Ovary (tissue), 9 donors: ENCODE measurements around the gene TMIGD3. TPM values are rescaled to one million over a fixed set of nuclear protein-coding genes. Genes with fewer than 3 reads are reported as not detected.

ENCODE experiments used
- DNase-seq, 5 donors: peaks; one replicate each; pipeline ENCODE4 v3.0.0-alpha.2; 2019 to 2020
- H3K27ac ChIP-seq, 2 donors: fragments of 200-600 bp; one replicate each; pipeline versions ENCODE4 v1.5.1 to v1.8.0; 2019 to 2022
- H3K27me3 ChIP-seq: fragments of 200-600 bp; one replicate; pipeline ENCODE4 v1.8.0; 2022
- H3K36me3 ChIP-seq: fragments of 200-600 bp; sonication (generic); one replicate; pipeline ENCODE4 v1.5.1; 2019
- H3K4me1 ChIP-seq: one replicate; pipeline ENCODE4 v1.8.1; 2013; ENCODE audit warnings: mild to moderate bottlenecking, moderate library complexity; ENCODE audit not compliant: insufficient read depth
- H3K4me3 ChIP-seq: fragments of 200-600 bp; sonication (generic); one replicate; pipeline ENCODE4 v1.5.1; 2017
- H3K9me3 ChIP-seq, 2 donors: fragments of 200-600 bp in 1 of 2; sonication (generic) in 1 of 2; one replicate each; pipeline versions ENCODE4 v1.5.1 to v1.8.1; 2013 to 2019; ENCODE audit warnings: mild to moderate bottlenecking in 1 of 2, moderate library complexity in 1 of 2
- EP300 ChIP-seq: sonication (generic); formaldehyde crosslinking; IDR thresholded peaks from one replicate; pipeline ENCODE4 v1.6.1; 2017; ENCODE audit warnings: antibody characterized with exemption
- POLR2A ChIP-seq: fragments of 450-650 bp; IDR thresholded peaks from one replicate; pipeline ENCODE4 v1.6.1; 2017; ENCODE audit warnings: antibody characterized with exemption, mild to moderate bottlenecking, moderate library complexity
- WGBS, 3 donors: extraction: QIAGEN DNeasy Blood & Tissue Kit in 1 of 3; methylation state at CpG; one replicate each; pipeline versions ENCODE4 v1.1.5 to v1.1.7; 2013 to 2017; 5-methylcytosine and 5-hydroxymethylcytosine counted together
- intact Hi-C, 4 donors: fragments of 100-400 bp; cut with DNase I; formaldehyde crosslinking; loops; one replicate each; pipeline versions ENCODE4 v1.11.0 to v1.15.1; 2022 to 2023
- polyA plus RNA-seq, 2 donors: library from polyadenylated mRNA; stranded (reverse); fragments of 200-250 nt in 1 of 2; fragments of 350-450 nt in 1 of 2; fragmentation: Illumina TruSeq in 1 of 2; extraction: RNeasy Lipid Tissue Mini Kit (QIAGEN cat#74804) in 1 of 2; gene quantifications; one replicate each; pipeline ENCODE4 v1.2.3, GENCODE V29; 2013 to 2014
- total RNA-seq, 7 donors: library from RNA; depleted of rRNA in 2 of 7; stranded (reverse); fragments of >200 nt in 2 of 7; fragmentation: NEBNext Ultra II Directional in 3 of 7; extraction: Animal tissue kit (Norgen Biotek cat#: 25700) in 3 of 7; gene quantifications; one replicate each; pipeline versions ENCODE4 v1.1.0 to v1.2.4, GENCODE V29; 2016 to 2023
- TF ChIP-seq, protein P1 (sequence below), 3 donors: fragments of 450-650 bp in 2 of 3; fragments of 200-600 bp in 1 of 3; IDR thresholded peaks; one replicate each; pipeline versions ENCODE4 v1.5.1 to v1.8.0; 2016 to 2022; ENCODE audit warnings: antibody characterized with exemption in 3 of 3, mild to moderate bottlenecking in 1 of 3
- donor health status: DM: no; HTN: no; CAD: no; lungs with moderate emphysema.
- donor health status: DM: no; HTN: no; CAD: no.
- donor health status: Bipolar disorder and iron deficiency.
- donor health status: DM: yes; HTN: yes; CAD: no.
- donor health status: DM: no; HTN: no; CAD: no.
- donor health status: DM: yes; HTN: yes; CAD: no.

Gene TMIGD3
- total and polyA plus RNA-seq, 9 donors, result 0.78 to 3.2 (median 2.6) TPM; not detected in 2

DNA sequence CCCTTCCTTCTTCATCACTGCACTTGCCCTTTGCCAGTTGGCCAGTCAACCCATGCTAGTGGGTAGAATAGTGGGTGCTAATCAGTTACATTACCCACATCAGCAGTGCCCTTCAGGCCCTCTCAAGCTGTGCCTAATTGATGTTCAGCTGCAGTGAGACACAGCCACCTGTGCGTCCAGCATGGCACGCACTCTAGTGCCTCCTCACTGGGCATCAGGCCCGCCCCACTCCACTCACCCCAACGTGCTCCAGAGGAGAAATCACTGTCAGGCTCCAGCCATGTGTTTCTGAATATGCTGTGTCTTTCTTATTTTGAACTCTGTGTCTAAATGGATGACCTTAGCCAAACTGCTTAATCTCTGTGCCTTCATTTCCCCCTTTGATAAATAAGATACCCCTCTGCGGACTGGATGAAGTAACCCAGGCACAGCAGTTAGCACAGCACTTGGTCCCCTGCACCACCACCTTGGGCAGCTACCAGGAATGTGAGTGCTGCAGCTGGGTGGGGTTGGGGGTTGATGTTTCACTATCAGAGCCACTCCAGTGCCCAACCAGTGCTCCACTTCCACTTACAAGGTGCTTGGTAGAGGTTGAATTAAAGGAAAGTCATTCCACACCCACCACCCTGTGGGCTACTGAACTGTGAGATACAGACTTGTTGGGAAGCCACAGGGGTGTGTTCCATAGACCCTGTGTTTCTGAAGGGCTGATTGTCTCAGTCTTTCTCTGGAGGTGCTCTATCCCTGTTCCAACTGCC, 8.9 kb upstream of the TMIGD3 start:
- Histone ChIP-seq H3K4me1 (peaks cover 20% of the 10 kb centered on the region), H3K27ac (no peak overlapping the region), H3K9me3 (no peaks in the 10 kb centered on the region), H3K27me3 (no peaks in the 10 kb centered on the region), H3K36me3 (no peaks in the 10 kb centered on the region), H3K4me3 (no peak overlapping the region)
- TF ChIP-seq EP300 (no peak), POLR2A (no peak)
- TF ChIP-seq, protein P1, sequence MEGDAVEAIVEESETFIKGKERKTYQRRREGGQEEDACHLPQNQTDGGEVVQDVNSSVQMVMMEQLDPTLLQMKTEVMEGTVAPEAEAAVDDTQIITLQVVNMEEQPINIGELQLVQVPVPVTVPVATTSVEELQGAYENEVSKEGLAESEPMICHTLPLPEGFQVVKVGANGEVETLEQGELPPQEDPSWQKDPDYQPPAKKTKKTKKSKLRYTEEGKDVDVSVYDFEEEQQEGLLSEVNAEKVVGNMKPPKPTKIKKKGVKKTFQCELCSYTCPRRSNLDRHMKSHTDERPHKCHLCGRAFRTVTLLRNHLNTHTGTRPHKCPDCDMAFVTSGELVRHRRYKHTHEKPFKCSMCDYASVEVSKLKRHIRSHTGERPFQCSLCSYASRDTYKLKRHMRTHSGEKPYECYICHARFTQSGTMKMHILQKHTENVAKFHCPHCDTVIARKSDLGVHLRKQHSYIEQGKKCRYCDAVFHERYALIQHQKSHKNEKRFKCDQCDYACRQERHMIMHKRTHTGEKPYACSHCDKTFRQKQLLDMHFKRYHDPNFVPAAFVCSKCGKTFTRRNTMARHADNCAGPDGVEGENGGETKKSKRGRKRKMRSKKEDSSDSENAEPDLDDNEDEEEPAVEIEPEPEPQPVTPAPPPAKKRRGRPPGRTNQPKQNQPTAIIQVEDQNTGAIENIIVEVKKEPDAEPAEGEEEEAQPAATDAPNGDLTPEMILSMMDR (IDR thresholded peaks at IDR 0.05), result no peak
- 83 to 86% (median 86%) methylated on average over 5 of the region's 5 CpGs for WGBS, 3 donors
- no peak for DNase-seq
- intact Hi-C loops, result loop anchor here in 3 of 4 donors (5.0 to 10.0 kb wide), 3 partner anchors 72 to 245 kb away; partner anchors contain the start of gene DDX20 (in 1 of the 3)

DNA sequence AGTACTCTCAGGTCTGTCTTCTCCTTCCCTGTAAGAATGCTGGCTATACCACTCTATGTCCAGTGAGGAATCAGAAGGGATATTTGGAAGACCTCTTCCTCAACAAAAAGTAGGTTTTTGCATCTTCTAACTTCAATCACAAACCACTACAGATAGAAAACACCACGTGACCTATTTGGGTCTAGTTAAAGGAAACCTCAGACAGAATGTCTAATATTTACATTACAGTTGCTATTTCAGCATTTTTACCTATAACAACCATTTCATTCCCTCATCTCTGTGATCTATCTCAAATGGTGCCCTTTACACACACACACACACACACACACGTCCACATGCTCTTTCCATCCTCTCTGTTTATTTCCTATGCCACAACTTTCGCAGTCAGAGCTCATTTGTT, 7.9 kb upstream of the TMIGD3 start:
- WGBS, 3 donors, result 77 to 81% (median 81%) methylated on average over 3 of the region's 3 CpGs
- no peaks in the 10 kb centered on the region for H3K36me3 ChIP-seq
- DNase-seq, result no peak
- no peak overlapping the region for H3K4me3 ChIP-seq
- TF ChIP-seq, protein P1 (IDR thresholded peaks at IDR 0.05), result no peak
- no peak for TF ChIP-seq EP300
- no peak for TF ChIP-seq POLR2A
- intact Hi-C loops, result loop anchor here in 3 of 4 donors (5.0 to 10.0 kb wide), 3 partner anchors 73 to 246 kb away; partner anchors contain the start of gene DDX20 (in 1 of the 3)
- no peaks in the 10 kb centered on the region for H3K27me3 ChIP-seq
- H3K27ac ChIP-seq, result no peak overlapping the region
- H3K9me3 ChIP-seq, result no peaks in the 10 kb centered on the region
- peaks cover 20% of the 10 kb centered on the region for H3K4me1 ChIP-seq

DNA sequence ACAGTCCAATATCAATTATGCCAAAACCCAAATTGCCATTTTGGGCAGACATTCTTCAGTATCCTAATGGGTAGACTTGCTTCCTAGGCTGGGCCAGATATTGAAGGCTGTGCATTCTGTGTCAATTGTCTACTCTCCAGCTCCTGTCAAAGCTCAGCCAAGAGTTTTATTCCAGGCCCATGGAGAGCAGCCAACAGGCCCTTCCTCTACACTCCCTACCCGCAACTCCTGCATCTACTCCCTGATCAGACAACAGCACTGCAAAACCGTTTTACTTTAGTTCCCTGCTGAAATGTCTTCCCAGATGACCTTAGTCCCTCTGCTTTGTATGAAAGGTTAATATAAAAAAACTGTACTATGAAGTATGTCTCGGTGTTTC, 6.6 kb upstream of the TMIGD3 start:
- 33 to 50% (median 50%) methylated on average over 3 of the region's 3 CpGs for WGBS, 3 donors
- no peak overlapping the region for H3K27ac ChIP-seq
- no peaks in the 10 kb centered on the region for H3K27me3 ChIP-seq
- H3K4me3 ChIP-seq, result no peak overlapping the region
- no peak for DNase-seq
- TF ChIP-seq, protein P1 (IDR thresholded peaks at IDR 0.05), result no peak
- TF ChIP-seq EP300 (no peak), POLR2A (no peak)
- H3K4me1 ChIP-seq, result peaks cover 8% of the 10 kb centered on the region
- no peaks in the 10 kb centered on the region for H3K36me3 ChIP-seq
- intact Hi-C loops, result loop anchor here (5.0 to 10.0 kb wide), 6 partner anchors 75 to 247 kb away; partner anchors contain the start of gene DDX20 (in 3 of the 4)
- no peaks in the 10 kb centered on the region for H3K9me3 ChIP-seq

DNA sequence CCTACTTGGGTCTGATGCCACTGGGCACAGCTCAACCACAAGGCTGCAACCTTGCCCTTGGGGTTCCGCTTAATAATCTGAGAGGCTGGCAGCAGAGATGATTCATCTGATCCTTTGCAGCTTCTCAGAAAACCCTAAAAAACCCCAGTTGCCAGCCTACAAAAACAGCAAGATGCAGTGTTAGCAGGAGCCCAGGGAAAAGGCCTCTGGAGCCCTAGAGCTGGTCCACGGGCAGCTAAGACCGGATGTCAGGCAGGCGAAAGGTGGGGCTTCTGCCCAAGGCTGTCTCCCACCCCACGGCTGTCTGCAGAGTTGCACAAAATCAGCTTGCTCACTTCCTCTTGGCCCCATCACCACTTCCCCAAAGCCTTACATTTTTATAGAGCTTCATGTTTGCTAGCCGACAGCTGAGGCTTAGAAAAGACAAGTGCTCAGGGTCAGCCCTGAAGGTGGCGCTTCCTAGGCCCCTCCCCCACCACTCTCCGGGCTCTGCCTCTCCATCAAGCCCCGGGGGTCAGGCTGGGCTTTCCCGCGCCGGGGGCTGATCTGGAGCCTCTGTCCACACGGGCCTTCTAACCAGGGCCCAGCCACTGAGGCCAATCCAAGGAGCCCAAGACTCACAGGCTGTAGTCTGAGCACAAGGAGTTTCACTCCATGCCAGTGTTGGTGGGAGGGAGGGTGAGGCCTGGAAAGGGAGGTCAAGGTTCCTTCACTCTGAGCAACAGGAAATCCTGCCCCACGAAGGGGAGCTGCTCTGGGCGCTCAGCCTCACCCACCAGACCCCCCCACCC, 4.2 kb upstream of the TMIGD3 start:
- Histone ChIP-seq H3K36me3 (no peaks in the 10 kb centered on the region), H3K4me1 (peaks cover 8% of the 10 kb centered on the region), H3K4me3 (peak overlapping the region; percentile 25), H3K27ac (peak overlapping the region; percentile 93 to 96), H3K9me3 (no peaks in the 10 kb centered on the region), H3K27me3 (no peaks in the 10 kb centered on the region)
- intact Hi-C loops, result loop anchor here (5.0 to 10.0 kb wide), 4 partner anchors 145 to 250 kb away; partner anchors contain the start of gene DDX20 (in 2 of the 4)
- DNase-seq, result peak in 4 of 5 donors; percentile 70 to 81 (median 74)
- WGBS, 3 donors, result 6 to 7% (median 6%) methylated on average over 15 of the region's 15 CpGs
- TF ChIP-seq POLR2A (no peak), EP300 (no peak)
- TF ChIP-seq, protein P1 (IDR thresholded peaks at IDR 0.05), result no peak
